NCI-H128 (cell line): ENCODE data around the gene KANK4.

Source experiments
- DNase-seq: peaks from one replicate; lab custom pipeline; 2025; ENCODE audit not compliant: unreplicated experiment; lab: John Stamatoyannopoulos, UW

KANK4 gene

GRCh38 chr1:62318756-62319544, at the start of gene KANK4:
Gene KANK4 (minus strand): TSS chr1:62319434. CDS start chr1:62281564, 37,870 bp downstream.
- DNase-seq = no peak

GRCh38 chr1:62368989-62369388, 49.8 kb upstream of the KANK4 start:
- DNase-seq = no peak

- no peak for DNase-seq
Observed at GRCh38 chr1:62367005-62367557, 47.8 kb upstream of the KANK4 start.

GRCh38 chr1:62364721-62365120, 45.5 kb upstream of the KANK4 start:
- DNase-seq = no peak

- DNase-seq = no peak
Observed at GRCh38 chr1:62362926-62363325, 43.7 kb upstream of the KANK4 start.

GRCh38 chr1:62362061-62362917, 43.1 kb upstream of the KANK4 start:
- DNase-seq = no peak

- DNase-seq = no peak
Observed at GRCh38 chr1:62361431-62361830, 42.2 kb upstream of the KANK4 start.

GRCh38 chr1:62358665-62359373, 39.6 kb upstream of the KANK4 start:
- DNase-seq = no peak

GRCh38 chr1:62357916-62358315, 38.7 kb upstream of the KANK4 start:
- no peak for DNase-seq

GRCh38 chr1:62356257-62356835, 37.1 kb upstream of the KANK4 start:
- no peak for DNase-seq

GRCh38 chr1:62355095-62355494, 35.9 kb upstream of the KANK4 start:
- no peak for DNase-seq

- DNase-seq = no peak
Observed at GRCh38 chr1:62353853-62354252, 34.6 kb upstream of the KANK4 start.

GRCh38 chr1:62352387-62352786, 33.2 kb upstream of the KANK4 start:
- no peak for DNase-seq

GRCh38 chr1:62349470-62350233, 30.4 kb upstream of the KANK4 start:
- no peak for DNase-seq

GRCh38 chr1:62346886-62347285, 27.7 kb upstream of the KANK4 start:
- DNase-seq = no peak

GRCh38 chr1:62343911-62344310, 24.7 kb upstream of the KANK4 start:
- DNase-seq = no peak

- DNase-seq = no peak
Observed at GRCh38 chr1:62342270-62342669, 23.0 kb upstream of the KANK4 start.

- no peak for DNase-seq
Observed at GRCh38 chr1:62341615-62342014, 22.4 kb upstream of the KANK4 start.

- no peak for DNase-seq
Observed at GRCh38 chr1:62341089-62341488, 21.9 kb upstream of the KANK4 start.
